H1 (cell line): ENCODE results near the gene GPS1. TPM values are rescaled to one million over a fixed set of nuclear protein-coding genes. Genes with fewer than 3 reads are reported as not detected.
A peak's percentile ranks its signal among the peaks of the same experiment; 100 is the strongest.

ENCODE experiments used
- CTCF ChIA-PET: fragments of 300-600 bp; sonication (Branson Sonifier 250); formaldehyde crosslinking; loops from one replicate; lab custom pipeline; 2021; ENCODE audit not compliant: partially characterized antibody; lab: Charles Lee
- POLR2A ChIA-PET: fragments of 300-600 bp; sonication (Branson Sonifier 250); formaldehyde crosslinking; loops from one replicate; lab custom pipeline; 2021; ENCODE audit warnings: inconsistent platforms; ENCODE audit not compliant: partially characterized antibody; lab: Charles Lee
- DNase-seq, 2 experiments: peaks; one replicate each; pipeline versions ENCODE4 v3.0.0 to v3.0.0-alpha.2; 2010 to 2022; ENCODE audit warnings: low spot score in 2 of 2, low read depth in 1 of 2, mixed read lengths in 1 of 2
- FAIRE-seq: peaks from 2 replicates; lab custom pipeline; 2011; peaks lifted over from hg19 to GRCh38; lab: Jason Lieb, UNC
- H2AFZ ChIP-seq: 2 replicates; pipeline ENCODE4 v1.8.1; 2012; ENCODE audit warnings: low read length, inconsistent platforms
- H2AK5ac ChIP-seq: 2 replicates; pipeline ENCODE4 v1.6.1; 2013; ENCODE audit warnings: low read depth, low read length
- H2BK120ac ChIP-seq: replicated peaks from 2 replicates; pipeline ENCODE3; 2013; ENCODE audit warnings: low read depth, low read length, inconsistent platforms
- H2BK12ac ChIP-seq: 2 replicates; pipeline ENCODE4 v1.6.1; 2013; ENCODE audit warnings: low read depth, low read length
- H2BK15ac ChIP-seq: 2 replicates; pipeline ENCODE4 v1.6.1; 2013; ENCODE audit warnings: low read length
- H2BK20ac ChIP-seq: 2 replicates; pipeline ENCODE4 v1.6.1; 2013; ENCODE audit warnings: low read length
- H2BK5ac ChIP-seq: 2 replicates; pipeline ENCODE4 v1.6.1; 2013; ENCODE audit warnings: low read depth, low read length
- H3K14ac ChIP-seq: 2 replicates; pipeline ENCODE4 v1.6.1; 2013; ENCODE audit warnings: inconsistent platforms; ENCODE audit not compliant: insufficient read length
- H3K18ac ChIP-seq: 2 replicates; pipeline ENCODE4 v1.6.1; 2013; ENCODE audit warnings: low read length; ENCODE audit errors: extremely low read depth
- H3K23ac ChIP-seq: 2 replicates; pipeline ENCODE4 v1.6.1; 2013; ENCODE audit warnings: inconsistent platforms; ENCODE audit not compliant: insufficient read length
- H3K23me2 ChIP-seq: 2 replicates; pipeline ENCODE4 v1.6.1; 2013; ENCODE audit warnings: low read depth, low read length
- H3K27ac ChIP-seq: 2 replicates; pipeline ENCODE4 v1.6.1; 2011; ENCODE audit warnings: low read depth, low read length, inconsistent platforms
- H3K27me3 ChIP-seq, 4 experiments: replicated peaks in 1 of 4; 1 replicate in 1 of 4; 2 replicates in 3 of 4; pipeline versions ENCODE4 v1.6.1 to v1.8.1; 2011 to 2013; ENCODE audit warnings: low read length in 3 of 4, mild to moderate bottlenecking in 3 of 4, inconsistent platforms in 2 of 4, mixed read lengths in 2 of 4, moderate library complexity in 1 of 4; ENCODE audit not compliant: control insufficient read depth in 3 of 4, insufficient read depth in 3 of 4; ENCODE audit errors: extremely low read depth in 1 of 4
- H3K36me3 ChIP-seq, 4 experiments: 2 replicates each; pipeline versions ENCODE4 v1.6.1 to v1.8.1; 2011 to 2013; ENCODE audit warnings: mild to moderate bottlenecking in 4 of 4, low read length in 3 of 4, moderate library complexity in 2 of 4, control low read depth in 1 of 4, inconsistent platforms in 1 of 4; ENCODE audit not compliant: insufficient read depth in 4 of 4, control insufficient read depth in 2 of 4
- H3K4ac ChIP-seq: replicated peaks from 2 replicates; pipeline ENCODE3; 2013; ENCODE audit warnings: low read length, low read depth, mixed read lengths, inconsistent platforms; ENCODE audit not compliant: insufficient read length
- H3K4me1 ChIP-seq, 4 experiments: replicated peaks in 1 of 4; 1 replicate in 1 of 4; 2 replicates in 3 of 4; pipeline versions ENCODE4 v1.6.1 to v1.8.1; 2011 to 2013; ENCODE audit warnings: low read length in 3 of 4, inconsistent platforms in 2 of 4, mixed read lengths in 1 of 4; ENCODE audit not compliant: insufficient read depth in 4 of 4, control insufficient read depth in 3 of 4
- H3K4me2 ChIP-seq, 2 experiments: 2 replicates each; pipeline versions ENCODE4 v1.6.1 to v1.8.1; 2011 to 2013; ENCODE audit warnings: low read depth in 2 of 2, low read length in 2 of 2, control low read depth in 1 of 2, inconsistent platforms in 1 of 2, mild to moderate bottlenecking in 1 of 2; ENCODE audit not compliant: insufficient read depth in 1 of 2
- H3K4me3 ChIP-seq, 4 experiments: fragments of 200-600, 300-600 bp in 1 of 4; sonication (generic), shearing (Covaris generic), sonication (Bioruptor Twin) in 1 of 4; 2 replicates each; pipeline versions ENCODE4 v1.5.1 to v1.8.1; 2011 to 2016; ENCODE audit warnings: low read length in 4 of 4, low read depth in 3 of 4, control low read depth in 2 of 4, inconsistent platforms in 2 of 4, mild to moderate bottlenecking in 2 of 4, mixed read lengths in 1 of 4, moderate library complexity in 1 of 4; ENCODE audit not compliant: insufficient read depth in 2 of 4; ENCODE audit errors: extremely low read depth in 1 of 4
- H3K56ac ChIP-seq: replicated peaks from 2 replicates; pipeline ENCODE3; 2013; ENCODE audit warnings: low read depth, mild to moderate bottlenecking, mixed read lengths, low read length, inconsistent platforms; ENCODE audit not compliant: insufficient read length
- H3K79me1 ChIP-seq: 2 replicates; pipeline ENCODE4 v1.6.1; 2013; ENCODE audit warnings: low read depth, low read length, control low read depth
- H3K79me2 ChIP-seq, 2 experiments: 2 replicates each; pipeline versions ENCODE4 v1.6.1 to v1.8.1; 2012 to 2013; ENCODE audit warnings: low read length in 2 of 2, mild to moderate bottlenecking in 2 of 2, inconsistent platforms in 1 of 2; ENCODE audit not compliant: insufficient read depth in 2 of 2, control insufficient read depth in 1 of 2
- H3K9ac ChIP-seq, 4 experiments: replicated peaks in 1 of 4; 1 replicate in 1 of 4; 2 replicates in 3 of 4; pipeline versions ENCODE4 v1.6.1 to v1.8.1; 2011 to 2013; ENCODE audit warnings: low read depth in 3 of 4, low read length in 3 of 4, control low read depth in 2 of 4, mild to moderate bottlenecking in 2 of 4, moderate library complexity in 2 of 4, inconsistent platforms in 1 of 4; ENCODE audit errors: extremely low read depth in 1 of 4
- H3K9me3 ChIP-seq, 2 experiments: 2 replicates each; pipeline versions ENCODE4 v1.6.1 to v1.8.1; 2012 to 2013; ENCODE audit warnings: mild to moderate bottlenecking in 2 of 2, moderate library complexity in 2 of 2, control low read depth in 1 of 2, inconsistent platforms in 1 of 2, low read depth in 1 of 2, low read length in 1 of 2, mixed read lengths in 1 of 2; ENCODE audit not compliant: insufficient read depth in 2 of 2
- H4K20me1 ChIP-seq, 2 experiments: replicated peaks in 1 of 2; 2 replicates each; pipeline versions ENCODE3 to v1.8.1; 2011 to 2013; ENCODE audit warnings: inconsistent platforms in 2 of 2, low read length in 2 of 2, mild to moderate bottlenecking in 1 of 2; ENCODE audit not compliant: insufficient read depth in 2 of 2, control insufficient read depth in 1 of 2
- H4K5ac ChIP-seq: 2 replicates; pipeline ENCODE4 v1.6.1; 2013; ENCODE audit warnings: low read length, low read depth, mixed read lengths, inconsistent platforms; ENCODE audit not compliant: insufficient read length
- H4K8ac ChIP-seq: 2 replicates; pipeline ENCODE4 v1.8.0; 2013; ENCODE audit warnings: mild to moderate bottlenecking, moderate library complexity, low read length, inconsistent platforms; ENCODE audit not compliant: insufficient read depth; ENCODE audit errors: extremely low read depth
- H4K91ac ChIP-seq: replicated peaks from 2 replicates; pipeline ENCODE3; 2013; ENCODE audit warnings: low read length, mixed read lengths, inconsistent platforms; ENCODE audit not compliant: insufficient read length
- CHD2 ChIP-seq: IDR thresholded peaks from 2 replicates; pipeline ENCODE4 v1.6.1; 2012; ENCODE audit warnings: low read length, improper control_type of control experiment
- SIX5 ChIP-seq: IDR thresholded peaks from 2 replicates; pipeline ENCODE4 v1.6.1; 2011; ENCODE audit warnings: mild to moderate bottlenecking, low read depth, low read length
- SP1 ChIP-seq: IDR thresholded peaks from 2 replicates; pipeline ENCODE4 v1.6.1; 2011; ENCODE audit warnings: low read depth, low read length
- TBP ChIP-seq: IDR thresholded peaks from 2 replicates; pipeline ENCODE4 v1.6.1; 2011; ENCODE audit warnings: low read depth, low read length, improper control_type of control experiment
- WGBS, 2 experiments: shearing (Covaris generic) in 1 of 2; methylation state at CpG; one replicate each; pipeline versions ENCODE4 v1.1.6 to v1.1.7; 2013 to 2015; ENCODE audit warnings: low lambda C conversion rate in 2 of 2, mixed read lengths in 2 of 2, inconsistent platforms in 1 of 2, low coverage in 1 of 2, missing lambda C conversion rate in 1 of 2; ENCODE audit not compliant: insufficient replicate concordance in 2 of 2, insufficient coverage in 1 of 2, insufficient read length in 1 of 2; ENCODE audit errors: extremely low coverage in 1 of 2, missing lambda C conversion rate in 1 of 2; 5-methylcytosine and 5-hydroxymethylcytosine counted together
- polyA plus RNA-seq, 7 experiments: library from polyadenylated mRNA; depleted of rRNA in 3 of 7; stranded (reverse) in 5 of 7; unstranded in 2 of 7; fragments of >200 nt in 5 of 7; fragments of 200-250 nt in 2 of 7; gene quantifications; 1 replicate in 5 of 7; 2 replicates in 1 of 7; 4 replicates in 1 of 7; pipeline versions ENCODE4 v1.2.1 to v1.2.3, GENCODE V29; 2011 to 2013; ENCODE audit warnings: missing spikeins in 2 of 7, mixed read lengths in 2 of 7
- total RNA-seq: library from RNA; stranded (reverse); fragmentation: NEBNext Ultra II Directional; extraction: Animal tissue kit (Norgen Biotek cat#: 25700); gene quantifications from 2 replicates; pipeline ENCODE4 v1.2.1, GENCODE V29; 2021

The GPS1 gene
- total and polyA plus RNA-seq, 2 of the 8 experiments (the other 6 are each of a cell fraction or from before 2014, with no cell fraction given): 153 to 277 TPM

GRCh38 chr17:82034371-82035011, 17.2 kb upstream of the GPS1 start:
- H3K4me2 ChIP-seq: no peak overlapping the region
- no peak for FAIRE-seq

More at GRCh38 chr17:82034371-82035011, 17.2 kb upstream of the GPS1 start:
- H3K79me1 ChIP-seq: peaks cover 3% of the 10 kb centered on the region; the same call in 1 of the 2 replicates
- peaks cover 13% of the 10 kb centered on the region; the same call in 1 of the 2 replicates for H3K23me2 ChIP-seq
- H2BK5ac ChIP-seq: no peak overlapping the region
- H3K4me3 ChIP-seq: no peak overlapping the region
- no peak overlapping the region for H3K14ac ChIP-seq
- no peaks in the 10 kb centered on the region; a peak in 1 of 8 replicates for H3K36me3 ChIP-seq
- no peaks in the 10 kb centered on the region for H3K9me3 ChIP-seq
- H2BK12ac ChIP-seq: no peak overlapping the region
- no peak for DNase-seq
- H2BK120ac ChIP-seq: no peak overlapping the region
- no peak overlapping the region for H2AFZ ChIP-seq
- H3K4ac ChIP-seq: no peak overlapping the region
- no peaks in the 10 kb centered on the region; a peak in 1 of 7 replicates for H3K27me3 ChIP-seq
- H4K91ac ChIP-seq: no peak overlapping the region
- ChIA-PET CTCF (interaction anchor here (1.2 to 1.9 kb wide), 6 partner anchors 14 to 171 kb away, joined by 3 to 11 read pairs (median 4); no protein-coding TSS in a partner anchor), POLR2A (interaction anchor here (0.7 to 1.8 kb wide), 9 partner anchors 15 to 195 kb away, joined by 3 to 8 read pairs (median 4); no protein-coding TSS in a partner anchor)
- H4K8ac ChIP-seq: no peak overlapping the region
- H2BK20ac ChIP-seq: no peak overlapping the region
- H3K56ac ChIP-seq: no peak overlapping the region
- no peak overlapping the region for H3K27ac ChIP-seq
- H4K5ac ChIP-seq: no peak overlapping the region
- H3K18ac ChIP-seq: no peak overlapping the region
- H3K79me2 ChIP-seq: peaks cover 0 to 2% of the 10 kb centered on the region in 2 experiments; a peak in 1 of 4 replicates
- no peak overlapping the region for H2AK5ac ChIP-seq
- no peak overlapping the region for H3K9ac ChIP-seq
- H2BK15ac ChIP-seq: no peak overlapping the region
- peaks cover 3 to 13% (median 7%) of the 10 kb centered on the region in 4 experiments; a peak in 6 of 7 replicates for H3K4me1 ChIP-seq
- no peak overlapping the region for H3K23ac ChIP-seq
- TF ChIP-seq TBP: peak; percentile 16; the same call in 1 of the 2 replicates
- TF ChIP-seq SIX5: no peak
- TF ChIP-seq SP1: peak; percentile 95
- TF ChIP-seq CHD2: 0 out of 2 replicates have a peak, but pooled peaks have one; percentile 37
- H4K20me1 ChIP-seq: peaks cover 2 to 12% of the 10 kb centered on the region in 2 experiments
- 77% methylated on average over 15 of the region's 23 CpGs; no CpG with 5 or more reads in 1 of the 2 experiments for WGBS, 2 experiments
